SK-N-SH treated with all-trans-retinoic acid at 6 μM for 48 hours (cell line): ENCODE measurements around the gene HIF1A.
A peak's percentile ranks its signal among the peaks of the same experiment; 100 is the strongest.

Experiments used
- ATAC-seq: fragments of 200-7000 bp; cut with Tn5 transposase; 3 replicates; pipeline ENCODE4 v1.9.1; 2020; ENCODE audit warnings: mild to moderate bottlenecking, moderate library complexity
- ARNTL ChIP-seq: fragments of 450-650 bp; formaldehyde crosslinking; IDR thresholded peaks from 2 replicates; pipeline ENCODE4 v1.5.0; 2020; ENCODE audit warnings: low read depth, mild to moderate bottlenecking, moderate library complexity, borderline replicate concordance
- BACH2 ChIP-seq: fragments of 250-450 bp; sonication (Bioruptor Pico); IDR thresholded peaks from 2 replicates; pipeline ENCODE4 v1.9.0; 2021; ENCODE audit warnings: mild to moderate bottlenecking, borderline replicate concordance
- CSDC2 ChIP-seq: fragments of 250-450 bp; sonication (Bioruptor Pico); IDR thresholded peaks from 2 replicates; pipeline ENCODE4 v1.5.0; 2020; ENCODE audit warnings: mild to moderate bottlenecking, moderate library complexity
- GLIS3 ChIP-seq: fragments of 250-450 bp; sonication (Bioruptor Pico); IDR thresholded peaks from 2 replicates; pipeline ENCODE4 v1.5.0; 2020; ENCODE audit warnings: mild to moderate bottlenecking, moderate library complexity
- ISL1 ChIP-seq: fragments of 250-450 bp; sonication (Bioruptor Pico); IDR thresholded peaks from 2 replicates; pipeline ENCODE4 v2.1.2; 2022; ENCODE audit warnings: mild to moderate bottlenecking, moderate library complexity
- OSR1 ChIP-seq: fragments of 250-450 bp; sonication (Bioruptor Pico); IDR thresholded peaks from 2 replicates; pipeline ENCODE4 v1.8.0; 2022; ENCODE audit warnings: moderate library complexity, mild to moderate bottlenecking, inconsistent platforms
- PPARA ChIP-seq: fragments of 250-450 bp; sonication (Bioruptor Pico); IDR thresholded peaks from 2 replicates; pipeline ENCODE4 v1.5.0; 2020; ENCODE audit warnings: mild to moderate bottlenecking, borderline replicate concordance
- RARB ChIP-seq: fragments of 250-450 bp; sonication (Bioruptor Pico); IDR thresholded peaks from 2 replicates; pipeline ENCODE4 v1.8.0; 2021; ENCODE audit warnings: mild to moderate bottlenecking, moderate library complexity
- SNAI2 ChIP-seq: fragments of 250-450 bp; sonication (Bioruptor Pico); IDR thresholded peaks from 2 replicates; pipeline ENCODE4 v1.5.0; 2020; ENCODE audit warnings: mild to moderate bottlenecking, moderate library complexity
- TCF4 ChIP-seq: fragments of 250-450 bp; sonication (Bioruptor Pico); IDR thresholded peaks from 2 replicates; pipeline ENCODE4 v1.8.0; 2021; ENCODE audit warnings: mild to moderate bottlenecking, moderate library complexity, borderline replicate concordance
- TOX ChIP-seq: fragments of 250-450 bp; sonication (Bioruptor Pico); IDR thresholded peaks from 2 replicates; pipeline ENCODE4 v1.8.0; 2021; ENCODE audit warnings: mild to moderate bottlenecking, moderate library complexity, borderline replicate concordance
- ZC3H10 ChIP-seq: fragments of 250-450 bp; sonication (Bioruptor Pico); IDR thresholded peaks from 2 replicates; pipeline ENCODE4 v1.5.1; 2021; ENCODE audit warnings: mild to moderate bottlenecking, moderate library complexity
- ZFP3 ChIP-seq: fragments of 250-450 bp; sonication (Bioruptor Pico); IDR thresholded peaks from 2 replicates; pipeline ENCODE4 v1.5.0; 2020; ENCODE audit warnings: mild to moderate bottlenecking, moderate library complexity
- ZNF565 ChIP-seq: fragments of 450-650 bp; formaldehyde crosslinking; conservative IDR thresholded peaks from 2 replicates; pipeline ENCODE4 v1.5.0; 2020; ENCODE audit warnings: low read depth, mild to moderate bottlenecking, moderate library complexity
- ZNF70 ChIP-seq: fragments of 450-650 bp; formaldehyde crosslinking; IDR thresholded peaks from 2 replicates; pipeline ENCODE4 v1.5.0; 2020; ENCODE audit warnings: mild to moderate bottlenecking, moderate library complexity
- ZNF8 ChIP-seq: fragments of 450-650 bp; formaldehyde crosslinking; IDR thresholded peaks from 2 replicates; pipeline ENCODE4 v1.5.0; 2020; ENCODE audit warnings: mild to moderate bottlenecking, moderate library complexity
- TF ChIP-seq, protein P1 (sequence below): fragments of 250-450 bp; sonication (Bioruptor Pico); IDR thresholded peaks from 2 replicates; pipeline ENCODE4 v1.5.1; 2020; ENCODE audit warnings: low read depth, mild to moderate bottlenecking, moderate library complexity
- TF ChIP-seq, protein P2 (sequence below): fragments of 250-450 bp; sonication (Bioruptor Pico); IDR thresholded peaks from 2 replicates; pipeline ENCODE4 v1.5.0; 2020; ENCODE audit warnings: mild to moderate bottlenecking, moderate library complexity
- TF ChIP-seq, protein P3 (sequence below): fragments of 250-450 bp; sonication (Bioruptor Pico); IDR thresholded peaks from 2 replicates; pipeline ENCODE4 v1.8.0; 2021; ENCODE audit warnings: low read depth, mild to moderate bottlenecking, moderate library complexity, borderline replicate concordance
- TF ChIP-seq, protein P4 (sequence below): fragments of 250-450 bp; sonication (Bioruptor Pico); IDR thresholded peaks from 2 replicates; pipeline ENCODE4 v1.8.0; 2020; ENCODE audit warnings: mild to moderate bottlenecking, moderate library complexity, borderline replicate concordance
- TF ChIP-seq, protein P5 (sequence below): fragments of 250-450 bp; sonication (Bioruptor Pico); IDR thresholded peaks from 2 replicates; pipeline ENCODE4 v1.5.1; 2021; ENCODE audit warnings: mild to moderate bottlenecking, moderate library complexity

HIF1A gene

DNA sequence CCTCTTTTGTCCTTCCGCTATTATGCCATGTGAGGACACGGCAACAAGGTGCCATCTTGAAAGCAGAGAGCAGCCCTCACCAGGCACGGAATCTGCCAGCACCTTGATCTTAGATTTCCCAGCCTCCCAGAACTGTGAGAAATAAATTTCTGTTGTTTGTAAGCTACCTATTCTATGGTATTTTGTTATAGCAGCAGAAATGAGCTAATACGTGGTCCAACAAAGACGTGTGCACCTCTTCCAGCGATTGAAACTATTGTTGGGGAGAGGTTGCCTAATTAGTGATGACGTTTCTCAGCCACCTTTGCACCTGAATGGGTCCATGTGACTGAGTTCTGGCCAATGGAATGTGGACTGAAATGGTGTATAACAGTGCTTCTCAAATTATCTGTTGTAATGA, 64.6 kb downstream of the HIF1A start:
- ATAC-seq, result no peak
- TF ChIP-seq ZFP3 (CRISPR knock-in tag), result no peak
- TF ChIP-seq ZC3H10 (CRISPR knock-in tag), result no peak
- TF ChIP-seq, protein P1, sequence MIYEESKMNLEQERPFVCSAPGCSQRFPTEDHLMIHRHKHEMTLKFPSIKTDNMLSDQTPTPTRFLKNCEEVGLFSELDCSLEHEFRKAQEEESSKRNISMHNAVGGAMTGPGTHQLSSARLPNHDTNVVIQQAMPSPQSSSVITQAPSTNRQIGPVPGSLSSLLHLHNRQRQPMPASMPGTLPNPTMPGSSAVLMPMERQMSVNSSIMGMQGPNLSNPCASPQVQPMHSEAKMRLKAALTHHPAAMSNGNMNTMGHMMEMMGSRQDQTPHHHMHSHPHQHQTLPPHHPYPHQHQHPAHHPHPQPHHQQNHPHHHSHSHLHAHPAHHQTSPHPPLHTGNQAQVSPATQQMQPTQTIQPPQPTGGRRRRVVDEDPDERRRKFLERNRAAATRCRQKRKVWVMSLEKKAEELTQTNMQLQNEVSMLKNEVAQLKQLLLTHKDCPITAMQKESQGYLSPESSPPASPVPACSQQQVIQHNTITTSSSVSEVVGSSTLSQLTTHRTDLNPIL (CRISPR knock-in tag), result no peak
- TF ChIP-seq, protein P2, sequence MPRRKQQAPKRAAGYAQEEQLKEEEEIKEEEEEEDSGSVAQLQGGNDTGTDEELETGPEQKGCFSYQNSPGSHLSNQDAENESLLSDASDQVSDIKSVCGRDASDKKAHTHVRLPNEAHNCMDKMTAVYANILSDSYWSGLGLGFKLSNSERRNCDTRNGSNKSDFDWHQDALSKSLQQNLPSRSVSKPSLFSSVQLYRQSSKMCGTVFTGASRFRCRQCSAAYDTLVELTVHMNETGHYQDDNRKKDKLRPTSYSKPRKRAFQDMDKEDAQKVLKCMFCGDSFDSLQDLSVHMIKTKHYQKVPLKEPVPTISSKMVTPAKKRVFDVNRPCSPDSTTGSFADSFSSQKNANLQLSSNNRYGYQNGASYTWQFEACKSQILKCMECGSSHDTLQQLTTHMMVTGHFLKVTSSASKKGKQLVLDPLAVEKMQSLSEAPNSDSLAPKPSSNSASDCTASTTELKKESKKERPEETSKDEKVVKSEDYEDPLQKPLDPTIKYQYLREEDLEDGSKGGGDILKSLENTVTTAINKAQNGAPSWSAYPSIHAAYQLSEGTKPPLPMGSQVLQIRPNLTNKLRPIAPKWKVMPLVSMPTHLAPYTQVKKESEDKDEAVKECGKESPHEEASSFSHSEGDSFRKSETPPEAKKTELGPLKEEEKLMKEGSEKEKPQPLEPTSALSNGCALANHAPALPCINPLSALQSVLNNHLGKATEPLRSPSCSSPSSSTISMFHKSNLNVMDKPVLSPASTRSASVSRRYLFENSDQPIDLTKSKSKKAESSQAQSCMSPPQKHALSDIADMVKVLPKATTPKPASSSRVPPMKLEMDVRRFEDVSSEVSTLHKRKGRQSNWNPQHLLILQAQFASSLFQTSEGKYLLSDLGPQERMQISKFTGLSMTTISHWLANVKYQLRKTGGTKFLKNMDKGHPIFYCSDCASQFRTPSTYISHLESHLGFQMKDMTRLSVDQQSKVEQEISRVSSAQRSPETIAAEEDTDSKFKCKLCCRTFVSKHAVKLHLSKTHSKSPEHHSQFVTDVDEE (CRISPR knock-in tag), result no peak
- no peak for TF ChIP-seq CSDC2
- TF ChIP-seq OSR1 (CRISPR knock-in tag), result no peak
- TF ChIP-seq PPARA (CRISPR knock-in tag), result no peak
- TF ChIP-seq ARNTL, result no peak
- TF ChIP-seq, protein P3, sequence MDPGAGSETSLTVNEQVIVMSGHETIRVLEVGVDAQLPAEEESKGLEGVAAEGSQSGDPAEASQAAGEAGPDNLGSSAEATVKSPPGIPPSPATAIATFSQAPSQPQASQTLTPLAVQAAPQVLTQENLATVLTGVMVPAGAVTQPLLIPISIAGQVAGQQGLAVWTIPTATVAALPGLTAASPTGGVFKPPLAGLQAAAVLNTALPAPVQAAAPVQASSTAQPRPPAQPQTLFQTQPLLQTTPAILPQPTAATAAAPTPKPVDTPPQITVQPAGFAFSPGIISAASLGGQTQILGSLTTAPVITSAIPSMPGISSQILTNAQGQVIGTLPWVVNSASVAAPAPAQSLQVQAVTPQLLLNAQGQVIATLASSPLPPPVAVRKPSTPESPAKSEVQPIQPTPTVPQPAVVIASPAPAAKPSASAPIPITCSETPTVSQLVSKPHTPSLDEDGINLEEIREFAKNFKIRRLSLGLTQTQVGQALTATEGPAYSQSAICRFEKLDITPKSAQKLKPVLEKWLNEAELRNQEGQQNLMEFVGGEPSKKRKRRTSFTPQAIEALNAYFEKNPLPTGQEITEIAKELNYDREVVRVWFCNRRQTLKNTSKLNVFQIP (CRISPR knock-in tag), result no peak
- no peak for TF ChIP-seq TOX (CRISPR knock-in tag)
- no peak for TF ChIP-seq ZNF565 (CRISPR knock-in tag)
- TF ChIP-seq GLIS3, result no peak
- TF ChIP-seq BACH2 (CRISPR knock-in tag), result no peak
- TF ChIP-seq SNAI2, result no peak
- TF ChIP-seq TCF4 (CRISPR knock-in tag), result no peak
- TF ChIP-seq, protein P4, sequence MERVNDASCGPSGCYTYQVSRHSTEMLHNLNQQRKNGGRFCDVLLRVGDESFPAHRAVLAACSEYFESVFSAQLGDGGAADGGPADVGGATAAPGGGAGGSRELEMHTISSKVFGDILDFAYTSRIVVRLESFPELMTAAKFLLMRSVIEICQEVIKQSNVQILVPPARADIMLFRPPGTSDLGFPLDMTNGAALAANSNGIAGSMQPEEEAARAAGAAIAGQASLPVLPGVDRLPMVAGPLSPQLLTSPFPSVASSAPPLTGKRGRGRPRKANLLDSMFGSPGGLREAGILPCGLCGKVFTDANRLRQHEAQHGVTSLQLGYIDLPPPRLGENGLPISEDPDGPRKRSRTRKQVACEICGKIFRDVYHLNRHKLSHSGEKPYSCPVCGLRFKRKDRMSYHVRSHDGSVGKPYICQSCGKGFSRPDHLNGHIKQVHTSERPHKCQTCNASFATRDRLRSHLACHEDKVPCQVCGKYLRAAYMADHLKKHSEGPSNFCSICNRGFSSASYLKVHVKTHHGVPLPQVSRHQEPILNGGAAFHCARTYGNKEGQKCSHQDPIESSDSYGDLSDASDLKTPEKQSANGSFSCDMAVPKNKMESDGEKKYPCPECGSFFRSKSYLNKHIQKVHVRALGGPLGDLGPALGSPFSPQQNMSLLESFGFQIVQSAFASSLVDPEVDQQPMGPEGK (CRISPR knock-in tag), result no peak
- TF ChIP-seq, protein P5, sequence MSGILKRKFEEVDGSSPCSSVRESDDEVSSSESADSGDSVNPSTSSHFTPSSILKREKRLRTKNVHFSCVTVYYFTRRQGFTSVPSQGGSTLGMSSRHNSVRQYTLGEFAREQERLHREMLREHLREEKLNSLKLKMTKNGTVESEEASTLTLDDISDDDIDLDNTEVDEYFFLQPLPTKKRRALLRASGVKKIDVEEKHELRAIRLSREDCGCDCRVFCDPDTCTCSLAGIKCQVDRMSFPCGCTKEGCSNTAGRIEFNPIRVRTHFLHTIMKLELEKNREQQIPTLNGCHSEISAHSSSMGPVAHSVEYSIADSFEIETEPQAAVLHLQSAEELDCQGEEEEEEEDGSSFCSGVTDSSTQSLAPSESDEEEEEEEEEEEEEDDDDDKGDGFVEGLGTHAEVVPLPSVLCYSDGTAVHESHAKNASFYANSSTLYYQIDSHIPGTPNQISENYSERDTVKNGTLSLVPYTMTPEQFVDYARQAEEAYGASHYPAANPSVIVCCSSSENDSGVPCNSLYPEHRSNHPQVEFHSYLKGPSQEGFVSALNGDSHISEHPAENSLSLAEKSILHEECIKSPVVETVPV (CRISPR knock-in tag), result no peak
- TF ChIP-seq ZNF8 (CRISPR knock-in tag), result no peak
- TF ChIP-seq RARB (CRISPR knock-in tag), result no peak
- no peak for TF ChIP-seq ISL1 (CRISPR knock-in tag)

DNA sequence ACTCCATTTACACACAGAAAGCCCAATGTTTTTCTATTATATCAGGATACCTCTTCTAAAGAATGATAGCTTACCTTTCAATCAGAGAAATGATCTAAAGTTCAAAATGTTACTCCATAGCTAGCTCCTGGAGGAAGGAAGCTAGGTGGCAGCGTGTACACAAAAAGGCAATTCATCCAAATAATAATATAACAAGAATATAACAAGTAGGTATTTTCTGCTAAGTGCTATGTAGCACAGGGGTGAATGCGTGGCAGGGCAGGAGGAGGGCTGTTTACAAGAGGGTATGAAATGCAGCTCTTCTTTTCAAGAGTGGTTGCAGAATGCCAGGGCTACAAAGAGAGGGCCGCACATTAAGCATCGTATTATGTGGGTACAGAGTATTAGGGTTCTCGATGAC, 66.2 kb downstream of the HIF1A start:
- peak; percentile 14 for ATAC-seq

DNA sequence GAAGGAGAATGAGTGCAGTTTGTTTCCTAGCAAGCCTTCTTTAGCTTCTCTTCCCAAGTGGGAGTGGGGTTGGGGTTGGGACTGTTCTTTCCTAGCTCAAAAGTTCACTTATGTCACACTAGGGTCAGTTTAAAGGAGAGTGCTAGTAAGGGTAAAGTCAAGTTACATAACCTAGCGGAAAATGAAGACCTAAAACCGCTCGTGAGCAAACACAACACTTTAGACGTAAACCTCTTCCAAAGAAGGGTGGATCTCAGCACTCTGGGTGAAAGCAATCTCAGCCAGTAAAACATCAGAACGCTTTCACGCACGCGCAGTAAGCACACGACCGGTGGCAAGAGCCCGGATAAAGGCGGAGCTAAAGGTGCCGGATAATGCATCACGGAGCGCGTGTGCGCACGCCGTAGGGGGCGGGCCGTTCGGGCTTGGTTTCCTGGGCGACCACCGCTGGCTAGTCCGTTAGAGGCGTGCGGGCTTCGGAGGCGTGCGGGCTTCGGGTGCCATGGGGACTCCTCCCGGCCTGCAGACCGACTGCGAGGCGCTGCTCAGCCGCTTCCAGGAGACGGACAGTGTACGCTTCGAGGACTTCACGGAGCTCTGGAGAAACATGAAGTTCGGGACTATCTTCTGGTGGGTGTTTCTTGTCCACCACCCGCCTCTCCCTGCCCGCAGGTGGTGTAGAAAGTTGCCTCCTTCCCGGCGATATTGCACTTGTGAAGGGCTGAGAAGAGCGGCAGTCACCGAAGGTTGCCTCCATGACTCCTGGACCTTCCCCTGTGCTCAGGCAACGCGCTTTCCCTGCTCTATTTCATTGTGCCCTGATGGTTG, 66.9 kb downstream of the HIF1A start, which contains the start of gene SNAPC1:
Gene SNAPC1 (plus strand): TSS at position 462 of the 828 bp plus-strand sequence. CDS start 41 bp downstream, at position 503.
- peak; percentile 96 for ATAC-seq
- TF ChIP-seq ZC3H10 (CRISPR knock-in tag) (no peak), SNAI2 (no peak), ZNF70 (CRISPR knock-in tag) (no peak), ISL1 (CRISPR knock-in tag) (no peak), ARNTL (no peak), TCF4 (CRISPR knock-in tag) (no peak), GLIS3 (no peak), BACH2 (CRISPR knock-in tag) (no peak)
- TF ChIP-seq, protein P4 (CRISPR knock-in tag), result no peak

More for the DNA sequence above, 66.2 kb downstream of the HIF1A start:
- no peak for TF ChIP-seq ZC3H10 (CRISPR knock-in tag)
- TF ChIP-seq, all 23 proteins: peak for 0
